CD4-positive, alpha-beta T cell (primary cell): ENCODE data around the gene SORD. TPM values are rescaled to one million over a fixed set of nuclear protein-coding genes. Genes with fewer than 3 reads are reported as not detected.
"Not testable (repeated sequence)": the region's sequence is repeated elsewhere in the genome, so short reads cannot be mapped to it uniquely, and the experiment has no call there.

Source experiments
- ATAC-seq: fragments of 200-7000 bp; cut with Tn5 transposase; one replicate; pipeline ENCODE4 v1.10.0; 2022; ENCODE audit warnings: mild to moderate bottlenecking; ENCODE audit not compliant: poor library complexity
- CTCF ChIA-PET: fragments of 350-600 bp; sonication (Branson Sonifier 250); formaldehyde crosslinking; loops from one replicate; lab custom pipeline; 2021; ENCODE audit warnings: antibody characterized with exemption, inconsistent platforms; lab: Charles Lee
- POLR2A ChIA-PET: fragments of 350-600 bp; sonication (Branson Sonifier 250); formaldehyde crosslinking; loops from one replicate; lab custom pipeline; 2021; ENCODE audit warnings: antibody characterized with exemption, inconsistent platforms; lab: Charles Lee
- DNase-seq, 14 experiments: peaks; one replicate each; pipeline ENCODE4 v3.0.0-alpha.2; 2013 to 2020; ENCODE audit warnings: mixed read lengths in 2 of 14
- H3K27ac ChIP-seq, 2 donors: one replicate each; pipeline versions ENCODE4 v1.5.1 to v1.7.0; 2013; ENCODE audit warnings: low read length in 2 of 2, low read depth in 1 of 2, mild to moderate bottlenecking in 1 of 2
- H3K27me3 ChIP-seq, 2 experiments: 1 replicate in 1 of 2; 2 replicates in 1 of 2; pipeline versions ENCODE4 v1.6.1 to v1.7.0; 2013; ENCODE audit warnings: low read length in 2 of 2, control low read depth in 1 of 2, mild to moderate bottlenecking in 1 of 2, moderate library complexity in 1 of 2; ENCODE audit not compliant: insufficient read depth in 2 of 2, control insufficient read depth in 1 of 2
- H3K36me3 ChIP-seq: one replicate; pipeline ENCODE4 v1.6.1; 2013; ENCODE audit warnings: low read length, control low read depth; ENCODE audit not compliant: insufficient read depth
- H3K4me1 ChIP-seq: one replicate; pipeline ENCODE4 v1.6.1; 2013; ENCODE audit warnings: low read length, control low read depth; ENCODE audit not compliant: insufficient read depth
- H3K4me3 ChIP-seq: one replicate; pipeline ENCODE4 v1.5.1; 2013; ENCODE audit warnings: mild to moderate bottlenecking, low read length, moderate library complexity
- H3K9me3 ChIP-seq, 2 experiments: 1 replicate in 1 of 2; 2 replicates in 1 of 2; pipeline versions ENCODE4 v1.6.1 to v1.7.0; 2013; ENCODE audit warnings: low read length in 2 of 2, mild to moderate bottlenecking in 2 of 2, control low read depth in 1 of 2, moderate library complexity in 1 of 2; ENCODE audit not compliant: control insufficient read depth in 1 of 2, insufficient read depth in 1 of 2
- H3K27ac Mint-ChIP-seq: one replicate; pipeline ENCODE4 v1.8.0; 2020; ENCODE audit warnings: mixed read lengths
- H3K27me3 Mint-ChIP-seq: one replicate; pipeline ENCODE4 v1.8.0; 2021; ENCODE audit warnings: mixed read lengths
- H3K36me3 Mint-ChIP-seq: one replicate; pipeline ENCODE4 v1.8.0; 2021; ENCODE audit warnings: low read depth, mixed read lengths
- H3K4me1 Mint-ChIP-seq: one replicate; pipeline ENCODE4 v1.8.0; 2021; ENCODE audit warnings: low read depth, mixed read lengths
- H3K4me3 Mint-ChIP-seq: one replicate; pipeline ENCODE4 v1.8.0; 2020; ENCODE audit warnings: mild to moderate bottlenecking, mixed read lengths
- H3K9me3 Mint-ChIP-seq: one replicate; pipeline ENCODE4 v1.8.0; 2020; ENCODE audit warnings: mixed read lengths
- CTCF ChIP-seq: fragments of 200-600 bp; IDR thresholded peaks from one replicate; pipeline ENCODE4 v1.8.0; 2022; ENCODE audit warnings: antibody characterized with exemption, mild to moderate bottlenecking
- intact Hi-C, 2 experiments: fragments of 100-400 bp; cut with DNase I in 1 of 2; cut with micrococcal nuclease in 1 of 2; formaldehyde crosslinking; loops; one replicate each; pipeline versions ENCODE4 v1.15.1 to v1.9.0; 2023 to 2025; cut with DNase I, micrococcal nuclease
- total RNA-seq, 174 experiments: library from RNA in 2 of 174; stranded (reverse) in 2 of 174; gene quantifications; one replicate each; pipeline ENCODE4 v1.2.3 and lab custom pipeline; 2021 to 2026

Gene SORD
- total RNA-seq, 2 experiments from 2014 or later = 1.7 to 1.8 TPM

DNA sequence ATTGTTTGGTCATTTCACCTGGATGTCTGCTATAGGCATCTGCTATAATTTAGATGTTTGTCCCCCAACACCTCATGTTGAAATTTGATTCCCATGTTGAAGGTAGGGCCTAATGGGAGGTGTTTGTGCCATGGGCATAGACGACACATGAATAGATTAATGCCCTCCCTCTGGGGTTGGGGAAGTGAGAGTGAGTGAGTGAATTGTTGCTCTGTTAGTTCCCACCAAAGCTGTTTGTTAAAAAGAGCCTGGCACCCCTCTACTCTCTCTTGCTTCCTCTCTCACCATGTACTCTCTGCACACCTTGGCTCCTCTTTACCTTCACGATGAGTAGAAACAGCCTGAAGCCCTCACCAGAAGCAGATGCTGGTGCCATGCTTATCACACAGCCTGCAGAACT lies 23.9 kb upstream of the SORD start:
- intact Hi-C loops = no loop called here
- Histone ChIP-seq H3K36me3 (no peaks in the 10 kb centered on the region), H3K27me3 (no peaks in the 10 kb centered on the region), H3K4me1 (no peaks in the 10 kb centered on the region), H3K9me3 (no peaks in the 10 kb centered on the region), H3K27ac (no peak overlapping the region), H3K4me3 (no peak overlapping the region)
- Mint-ChIP-seq H3K27me3 (peaks cover 7% of the 10 kb centered on the region), H3K9me3 (no peaks in the 10 kb centered on the region), H3K4me1 (no peaks in the 10 kb centered on the region), H3K4me3 (no peak overlapping the region), H3K27ac (no peak overlapping the region), H3K36me3 (no peaks in the 10 kb centered on the region)
- TF ChIP-seq CTCF = no peak
- POLR2A ChIA-PET = no interaction called here
- ATAC-seq (no peak), DNase-seq (no peak)
- CTCF ChIA-PET = no interaction called here

DNA sequence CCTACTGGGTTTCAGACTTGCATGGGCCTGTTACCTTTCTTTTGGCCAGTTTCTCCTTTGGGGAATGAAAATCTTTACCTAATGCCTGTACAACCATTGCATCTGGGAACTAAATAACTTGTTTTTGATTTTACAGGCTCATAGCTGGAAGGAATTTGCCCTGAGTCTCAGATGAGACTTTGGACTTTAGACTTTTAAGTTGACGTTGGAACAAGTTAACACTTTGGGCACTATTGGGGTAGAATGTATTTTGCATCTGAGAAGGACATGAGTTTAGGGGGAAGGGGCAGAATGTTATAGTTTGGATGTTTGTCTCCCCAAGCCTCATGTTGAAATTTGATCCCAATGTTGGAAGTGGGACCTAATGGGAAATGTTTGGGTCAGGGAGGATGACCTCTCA lies 21.8 kb upstream of the SORD start:
- CTCF ChIA-PET, H3K4me3 ChIP-seq, H3K4me1 ChIP-seq, intact Hi-C loops, H3K36me3 Mint-ChIP-seq, H3K27ac ChIP-seq, H3K27me3 Mint-ChIP-seq, H3K9me3 Mint-ChIP-seq, H3K27me3 ChIP-seq, H3K36me3 ChIP-seq, POLR2A ChIA-PET, ATAC-seq, H3K9me3 ChIP-seq, H3K4me1 Mint-ChIP-seq, H3K4me3 Mint-ChIP-seq, H3K27ac Mint-ChIP-seq, DNase-seq: not testable (repeated sequence)

DNA sequence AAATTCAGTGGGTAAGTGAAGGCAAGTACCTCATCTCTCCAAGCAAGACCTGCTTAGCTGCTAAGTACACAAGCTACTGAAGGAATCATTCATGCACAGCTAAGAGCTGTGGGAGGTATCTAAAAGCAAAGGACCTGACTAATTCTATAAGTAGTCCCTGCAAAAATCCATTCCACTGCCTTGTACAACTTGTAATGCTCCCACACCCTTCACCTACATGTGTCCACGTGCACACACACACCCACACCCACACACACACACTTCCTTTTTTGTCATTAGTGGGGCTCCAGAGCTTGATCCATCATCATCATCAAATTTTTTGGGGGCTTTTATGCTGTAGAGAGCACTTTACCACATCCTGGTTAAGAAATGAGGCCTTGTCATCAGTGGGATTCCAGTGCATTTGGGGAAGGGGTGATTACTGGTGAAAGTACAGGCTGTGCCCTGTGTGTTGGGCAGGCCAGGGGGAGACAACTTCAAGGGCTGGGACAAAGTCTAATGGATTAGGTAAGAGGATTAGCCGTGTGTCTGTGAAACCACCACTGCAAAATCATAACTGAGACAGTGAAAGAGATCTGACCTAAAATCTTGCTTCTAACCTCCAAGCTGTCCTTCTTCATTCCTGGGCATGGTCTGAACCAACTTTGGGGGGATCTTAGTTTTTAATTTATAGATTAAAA lies 19.1 kb upstream of the SORD start:
- intact Hi-C loops, H3K27me3 Mint-ChIP-seq, H3K27me3 ChIP-seq, H3K36me3 Mint-ChIP-seq, H3K4me1 ChIP-seq, DNase-seq, H3K27ac ChIP-seq, H3K27ac Mint-ChIP-seq, H3K4me3 Mint-ChIP-seq, ATAC-seq, H3K9me3 ChIP-seq, H3K36me3 ChIP-seq, H3K4me1 Mint-ChIP-seq, H3K4me3 ChIP-seq, CTCF ChIA-PET, H3K9me3 Mint-ChIP-seq, POLR2A ChIA-PET: not testable (repeated sequence)

GRCh38 chr15:45004590-45005175 lies 18.3 kb upstream of the SORD start:
- DNase-seq, H3K27me3 ChIP-seq, H3K4me1 Mint-ChIP-seq, POLR2A ChIA-PET, H3K9me3 ChIP-seq, H3K4me3 Mint-ChIP-seq, H3K27ac Mint-ChIP-seq, H3K36me3 ChIP-seq, intact Hi-C loops, ATAC-seq, H3K9me3 Mint-ChIP-seq, H3K4me3 ChIP-seq, H3K27me3 Mint-ChIP-seq, H3K27ac ChIP-seq, H3K36me3 Mint-ChIP-seq, CTCF ChIA-PET, H3K4me1 ChIP-seq: not testable (repeated sequence)
